Vein endothelial cell (primary cell): Measurements from ENCODE around the gene MED13. TPM values are rescaled to one million over a fixed set of nuclear protein-coding genes. Genes with fewer than 3 reads are reported as not detected.

ENCODE experiments used
- total RNA-seq: library from RNA; depleted of rRNA; stranded (reverse); fragments of >200 nt; gene quantifications from 2 replicates; pipeline ENCODE4 v1.2.3, GENCODE V29; 2012

MED13 gene, protein sequence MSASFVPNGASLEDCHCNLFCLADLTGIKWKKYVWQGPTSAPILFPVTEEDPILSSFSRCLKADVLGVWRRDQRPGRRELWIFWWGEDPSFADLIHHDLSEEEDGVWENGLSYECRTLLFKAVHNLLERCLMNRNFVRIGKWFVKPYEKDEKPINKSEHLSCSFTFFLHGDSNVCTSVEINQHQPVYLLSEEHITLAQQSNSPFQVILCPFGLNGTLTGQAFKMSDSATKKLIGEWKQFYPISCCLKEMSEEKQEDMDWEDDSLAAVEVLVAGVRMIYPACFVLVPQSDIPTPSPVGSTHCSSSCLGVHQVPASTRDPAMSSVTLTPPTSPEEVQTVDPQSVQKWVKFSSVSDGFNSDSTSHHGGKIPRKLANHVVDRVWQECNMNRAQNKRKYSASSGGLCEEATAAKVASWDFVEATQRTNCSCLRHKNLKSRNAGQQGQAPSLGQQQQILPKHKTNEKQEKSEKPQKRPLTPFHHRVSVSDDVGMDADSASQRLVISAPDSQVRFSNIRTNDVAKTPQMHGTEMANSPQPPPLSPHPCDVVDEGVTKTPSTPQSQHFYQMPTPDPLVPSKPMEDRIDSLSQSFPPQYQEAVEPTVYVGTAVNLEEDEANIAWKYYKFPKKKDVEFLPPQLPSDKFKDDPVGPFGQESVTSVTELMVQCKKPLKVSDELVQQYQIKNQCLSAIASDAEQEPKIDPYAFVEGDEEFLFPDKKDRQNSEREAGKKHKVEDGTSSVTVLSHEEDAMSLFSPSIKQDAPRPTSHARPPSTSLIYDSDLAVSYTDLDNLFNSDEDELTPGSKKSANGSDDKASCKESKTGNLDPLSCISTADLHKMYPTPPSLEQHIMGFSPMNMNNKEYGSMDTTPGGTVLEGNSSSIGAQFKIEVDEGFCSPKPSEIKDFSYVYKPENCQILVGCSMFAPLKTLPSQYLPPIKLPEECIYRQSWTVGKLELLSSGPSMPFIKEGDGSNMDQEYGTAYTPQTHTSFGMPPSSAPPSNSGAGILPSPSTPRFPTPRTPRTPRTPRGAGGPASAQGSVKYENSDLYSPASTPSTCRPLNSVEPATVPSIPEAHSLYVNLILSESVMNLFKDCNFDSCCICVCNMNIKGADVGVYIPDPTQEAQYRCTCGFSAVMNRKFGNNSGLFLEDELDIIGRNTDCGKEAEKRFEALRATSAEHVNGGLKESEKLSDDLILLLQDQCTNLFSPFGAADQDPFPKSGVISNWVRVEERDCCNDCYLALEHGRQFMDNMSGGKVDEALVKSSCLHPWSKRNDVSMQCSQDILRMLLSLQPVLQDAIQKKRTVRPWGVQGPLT (N-terminal part only)
- 62.7 and 77.6 TPM in 2 replicates for total RNA-seq

DNA sequence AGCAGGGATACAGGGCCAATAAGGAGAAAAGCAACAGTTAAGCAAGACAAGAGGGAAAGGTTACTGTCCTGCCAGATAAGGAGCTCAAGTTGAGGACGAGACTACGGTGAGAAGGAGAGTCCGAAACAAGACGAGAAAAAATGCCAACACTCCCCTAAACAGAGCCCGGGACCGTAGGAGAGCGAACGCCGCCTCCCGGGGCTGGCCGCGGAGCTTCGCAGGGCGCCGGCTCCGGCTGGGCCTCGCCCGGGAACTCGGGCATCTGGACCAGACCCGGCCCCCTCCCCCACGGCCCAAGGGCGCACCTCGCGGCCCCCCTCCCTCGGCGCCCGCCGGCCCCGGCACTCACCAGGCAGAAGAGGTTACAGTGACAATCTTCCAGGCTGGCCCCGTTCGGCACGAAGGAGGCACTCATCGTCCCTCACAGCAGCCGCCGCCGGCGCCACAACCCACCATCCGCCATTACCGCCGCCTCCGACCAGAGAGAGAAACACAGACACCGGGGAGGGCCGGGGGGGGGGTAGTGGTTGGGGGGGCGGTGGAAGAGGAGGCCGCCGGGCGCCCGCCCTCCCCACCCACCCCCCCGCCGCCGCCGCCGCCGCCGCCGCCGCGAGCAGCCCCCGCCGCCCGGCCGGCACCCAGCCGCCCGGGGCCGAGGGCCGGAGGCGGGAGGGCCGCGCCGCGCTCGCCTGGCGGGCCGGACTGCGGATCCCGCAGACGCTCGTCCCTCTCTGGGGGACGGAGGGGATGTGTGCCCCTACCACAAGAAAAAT is at the start of gene MED13:
MED13 (minus strand) TSS at position 488 of the 773 bp plus-strand sequence; CDS start at position 415, 73 bp downstream.

DNA sequence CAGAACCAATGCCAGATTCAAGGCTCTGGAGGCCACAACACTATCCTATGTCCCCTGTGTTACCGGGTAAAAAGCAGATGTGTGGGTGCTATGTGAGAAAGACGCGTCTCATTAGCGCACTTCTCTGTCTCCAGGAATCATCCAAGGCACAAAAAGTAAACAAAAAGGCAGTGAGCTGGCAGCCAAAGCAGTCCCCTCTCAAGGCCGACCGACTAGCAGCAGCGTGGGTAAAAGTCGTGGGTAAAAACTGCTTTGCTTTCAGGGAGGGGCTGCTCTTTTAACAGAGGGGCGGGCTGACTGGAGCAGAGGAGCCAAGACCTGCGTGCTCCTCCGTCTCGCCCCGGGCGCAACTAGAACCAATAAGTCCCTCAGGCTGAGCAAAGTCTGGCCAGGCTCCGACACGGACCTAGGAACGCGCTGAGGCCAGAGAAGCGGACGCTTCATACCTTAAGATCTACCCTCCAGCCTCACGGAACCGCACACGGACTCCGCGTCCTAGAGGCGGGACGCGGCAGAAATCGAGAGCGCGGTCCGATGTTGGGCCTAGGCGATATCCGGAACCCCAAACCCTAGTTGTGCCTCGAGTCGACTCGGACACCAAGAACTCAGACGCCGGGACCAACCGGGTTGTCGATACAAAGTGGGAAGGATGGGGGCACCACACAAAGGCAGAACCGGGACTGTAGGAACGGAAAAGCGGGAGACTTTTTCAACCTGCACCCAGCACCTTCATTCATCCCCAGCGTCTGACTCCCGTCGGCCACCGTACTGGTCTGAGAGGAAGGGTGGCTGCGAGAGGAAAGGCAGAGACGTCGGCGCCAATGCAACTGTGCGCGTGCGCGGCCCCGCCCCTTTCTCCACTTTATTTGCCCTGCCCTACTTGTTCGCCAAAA is 137.6 kb downstream of the MED13 start, which contains the start of gene INTS2:
INTS2 (minus strand) TSS at position 775 of the 893 bp plus-strand sequence. CDS start 1,338 bp downstream, outside the sequence.

Other genes starting within 250 kb of the MED13 start
- gene BRIP1, start 201.8 kb downstream of the MED13 start, total RNA-seq = 5.2 and 11.0 TPM in 2 replicates
- gene INTS2, start 137.3 kb downstream of the MED13 start, total RNA-seq = 12.7 and 19.1 TPM in 2 replicates